ENCODE measurements around the gene EDN2.

Gene EDN2

GRCh38 chr1:41507836-41508235 is 23.4 kb upstream of the EDN2 start:
- Histone ChIP-seq H3K4me1 (ENCODE audit: control insufficient read depth, insufficient read depth, low read length) (no peaks in the 10 kb centered on the region), H3K27ac (ENCODE audit: low read length) (no peak overlapping the region), H3K4me3 (ENCODE audit: low read length) (no peak overlapping the region), H3K36me3 (ENCODE audit: control insufficient read depth, insufficient read depth, low read length) (no peaks in the 10 kb centered on the region), H3K27me3 (ENCODE audit: control insufficient read depth, insufficient read depth, low read length) (no peaks in the 10 kb centered on the region), H3K9me3 (ENCODE audit: control insufficient read depth, insufficient read depth, low read length) (no peaks in the 10 kb centered on the region)
- no peak for DNase-seq (ENCODE audit: low read depth, low spot score)
- no CpG with 5 or more reads among the region's 6 CpGs for WGBS (ENCODE audit: insufficient coverage, insufficient read length)

- DNase-seq (ENCODE audit: low read depth, low spot score): no peak
- no peak overlapping the region for H3K4me3 ChIP-seq (ENCODE audit: low read length)
- no peaks in the 10 kb centered on the region for H3K36me3 ChIP-seq (ENCODE audit: control insufficient read depth, insufficient read depth, low read length)
- H3K27me3 ChIP-seq (ENCODE audit: control insufficient read depth, insufficient read depth, low read length): no peaks in the 10 kb centered on the region
- H3K4me1 ChIP-seq (ENCODE audit: control insufficient read depth, insufficient read depth, low read length): no peaks in the 10 kb centered on the region
- WGBS (ENCODE audit: insufficient coverage, insufficient read length): no CpG with 5 or more reads among the region's 13 CpGs
- H3K9me3 ChIP-seq (ENCODE audit: control insufficient read depth, insufficient read depth, low read length): no peaks in the 10 kb centered on the region
- H3K27ac ChIP-seq (ENCODE audit: low read length): no peak overlapping the region
These were observed 22.7 kb upstream of the EDN2 start for GRCh38 chr1:41507110-41507720.

- no peak for DNase-seq (ENCODE audit: low read depth, low spot score)
- Histone ChIP-seq H3K4me3 (ENCODE audit: low read length) (no peak overlapping the region), H3K27me3 (ENCODE audit: control insufficient read depth, insufficient read depth, low read length) (no peaks in the 10 kb centered on the region), H3K4me1 (ENCODE audit: control insufficient read depth, insufficient read depth, low read length) (no peaks in the 10 kb centered on the region), H3K9me3 (ENCODE audit: control insufficient read depth, insufficient read depth, low read length) (no peaks in the 10 kb centered on the region), H3K36me3 (ENCODE audit: control insufficient read depth, insufficient read depth, low read length) (no peaks in the 10 kb centered on the region), H3K27ac (ENCODE audit: low read length) (no peak overlapping the region)
- WGBS (ENCODE audit: insufficient coverage, insufficient read length): no CpG with 5 or more reads among the region's 15 CpGs
These were observed 19.9 kb upstream of the EDN2 start for GRCh38 chr1:41504114-41505035.

- H3K27me3 ChIP-seq (ENCODE audit: control insufficient read depth, insufficient read depth, low read length): no peaks in the 10 kb centered on the region
- DNase-seq (ENCODE audit: low read depth, low spot score): no peak
- no peak overlapping the region for H3K4me3 ChIP-seq (ENCODE audit: low read length)
- H3K36me3 ChIP-seq (ENCODE audit: control insufficient read depth, insufficient read depth, low read length): no peaks in the 10 kb centered on the region
- no CpG with 5 or more reads among the region's 11 CpGs for WGBS (ENCODE audit: insufficient coverage, insufficient read length)
- H3K9me3 ChIP-seq (ENCODE audit: control insufficient read depth, insufficient read depth, low read length): no peaks in the 10 kb centered on the region
- no peak overlapping the region for H3K27ac ChIP-seq (ENCODE audit: low read length)
- H3K4me1 ChIP-seq (ENCODE audit: control insufficient read depth, insufficient read depth, low read length): no peaks in the 10 kb centered on the region
These were observed 19.1 kb upstream of the EDN2 start for GRCh38 chr1:41503538-41504113.

- Histone ChIP-seq H3K27me3 (ENCODE audit: control insufficient read depth, insufficient read depth, low read length) (no peaks in the 10 kb centered on the region), H3K9me3 (ENCODE audit: control insufficient read depth, insufficient read depth, low read length) (no peaks in the 10 kb centered on the region), H3K4me1 (ENCODE audit: control insufficient read depth, insufficient read depth, low read length) (no peaks in the 10 kb centered on the region), H3K36me3 (ENCODE audit: control insufficient read depth, insufficient read depth, low read length) (no peaks in the 10 kb centered on the region), H3K4me3 (ENCODE audit: low read length) (no peak overlapping the region), H3K27ac (ENCODE audit: low read length) (no peak overlapping the region)
- no peak for DNase-seq (ENCODE audit: low read depth, low spot score)
- WGBS (ENCODE audit: insufficient coverage, insufficient read length): no CpG with 5 or more reads among the region's 5 CpGs
These were observed 18.4 kb upstream of the EDN2 start for GRCh38 chr1:41502912-41503311.

GRCh38 chr1:41501581-41501980 is 17.1 kb upstream of the EDN2 start:
- H3K36me3 ChIP-seq (ENCODE audit: control insufficient read depth, insufficient read depth, low read length): no peaks in the 10 kb centered on the region
- no peak for DNase-seq (ENCODE audit: low read depth, low spot score)
- no peak overlapping the region for H3K4me3 ChIP-seq (ENCODE audit: low read length)
- no CpG with 5 or more reads among the region's 20 CpGs for WGBS (ENCODE audit: insufficient coverage, insufficient read length)
- H3K27ac ChIP-seq (ENCODE audit: low read length): no peak overlapping the region
- no peaks in the 10 kb centered on the region for H3K9me3 ChIP-seq (ENCODE audit: control insufficient read depth, insufficient read depth, low read length)
- peaks cover 4% of the 10 kb centered on the region for H3K4me1 ChIP-seq (ENCODE audit: control insufficient read depth, insufficient read depth, low read length)
- H3K27me3 ChIP-seq (ENCODE audit: control insufficient read depth, insufficient read depth, low read length): no peaks in the 10 kb centered on the region

- H3K4me1 ChIP-seq (ENCODE audit: control insufficient read depth, insufficient read depth, low read length): peaks cover 7% of the 10 kb centered on the region
- no peak overlapping the region for H3K27ac ChIP-seq (ENCODE audit: low read length)
- no peak overlapping the region for H3K4me3 ChIP-seq (ENCODE audit: low read length)
- H3K36me3 ChIP-seq (ENCODE audit: control insufficient read depth, insufficient read depth, low read length): no peaks in the 10 kb centered on the region
- H3K27me3 ChIP-seq (ENCODE audit: control insufficient read depth, insufficient read depth, low read length): no peaks in the 10 kb centered on the region
- DNase-seq (ENCODE audit: low read depth, low spot score): no peak
- no peaks in the 10 kb centered on the region for H3K9me3 ChIP-seq (ENCODE audit: control insufficient read depth, insufficient read depth, low read length)
- WGBS (ENCODE audit: insufficient coverage, insufficient read length): no CpG with 5 or more reads among the region's 7 CpGs
These were observed 16.5 kb upstream of the EDN2 start for GRCh38 chr1:41500781-41501518.

GRCh38 chr1:41500378-41500777 is 15.9 kb upstream of the EDN2 start:
- Histone ChIP-seq H3K36me3 (ENCODE audit: control insufficient read depth, insufficient read depth, low read length) (no peaks in the 10 kb centered on the region), H3K4me3 (ENCODE audit: low read length) (no peak overlapping the region), H3K27me3 (ENCODE audit: control insufficient read depth, insufficient read depth, low read length) (no peaks in the 10 kb centered on the region), H3K27ac (ENCODE audit: low read length) (no peak overlapping the region), H3K9me3 (ENCODE audit: control insufficient read depth, insufficient read depth, low read length) (no peaks in the 10 kb centered on the region), H3K4me1 (ENCODE audit: control insufficient read depth, insufficient read depth, low read length) (peaks cover 9% of the 10 kb centered on the region)
- no peak for DNase-seq (ENCODE audit: low read depth, low spot score)
- WGBS (ENCODE audit: insufficient coverage, insufficient read length): no CpG with 5 or more reads among the region's 10 CpGs

GRCh38 chr1:41499591-41499990 is 15.1 kb upstream of the EDN2 start:
- Histone ChIP-seq H3K4me1 (ENCODE audit: control insufficient read depth, insufficient read depth, low read length) (peaks cover 12% of the 10 kb centered on the region), H3K9me3 (ENCODE audit: control insufficient read depth, insufficient read depth, low read length) (no peaks in the 10 kb centered on the region), H3K36me3 (ENCODE audit: control insufficient read depth, insufficient read depth, low read length) (no peaks in the 10 kb centered on the region), H3K27ac (ENCODE audit: low read length) (no peak overlapping the region), H3K4me3 (ENCODE audit: low read length) (no peak overlapping the region), H3K27me3 (ENCODE audit: control insufficient read depth, insufficient read depth, low read length) (no peaks in the 10 kb centered on the region)
- WGBS (ENCODE audit: insufficient coverage, insufficient read length): no CpG with 5 or more reads among the region's 2 CpGs
- DNase-seq (ENCODE audit: low read depth, low spot score): no peak

- H3K27ac ChIP-seq (ENCODE audit: low read length): no peak overlapping the region
- no peak overlapping the region for H3K4me3 ChIP-seq (ENCODE audit: low read length)
- H3K27me3 ChIP-seq (ENCODE audit: control insufficient read depth, insufficient read depth, low read length): no peaks in the 10 kb centered on the region
- no peaks in the 10 kb centered on the region for H3K36me3 ChIP-seq (ENCODE audit: control insufficient read depth, insufficient read depth, low read length)
- no peak for DNase-seq (ENCODE audit: low read depth, low spot score)
- H3K9me3 ChIP-seq (ENCODE audit: control insufficient read depth, insufficient read depth, low read length): no peaks in the 10 kb centered on the region
- WGBS (ENCODE audit: insufficient coverage, insufficient read length): no CpG with 5 or more reads among the region's 12 CpGs
- H3K4me1 ChIP-seq (ENCODE audit: control insufficient read depth, insufficient read depth, low read length): peaks cover 12% of the 10 kb centered on the region
These were observed 14.3 kb upstream of the EDN2 start for GRCh38 chr1:41498804-41499203.

Measured in iPS DF 6.9 (cell line).